H9 (cell line): ENCODE data around the gene BRD7. TPM values are rescaled to one million over a fixed set of nuclear protein-coding genes. Genes with fewer than 3 reads are reported as not detected.

ENCODE experiments used
- DNase-seq: peaks from one replicate; pipeline ENCODE4 v3.0.0-alpha.2; 2017
- H2AFZ ChIP-seq: one replicate; pipeline ENCODE4 v1.6.1; 2013; ENCODE audit warnings: mild to moderate bottlenecking, low read length, control low read depth, moderate library complexity
- H2AK5ac ChIP-seq: 2 replicates; pipeline ENCODE4 v1.6.1; 2013; ENCODE audit warnings: low read length, control low read depth, mixed read lengths; ENCODE audit not compliant: insufficient read length
- H2BK120ac ChIP-seq: one replicate; pipeline ENCODE4 v1.6.1; 2013; ENCODE audit warnings: low read depth, mild to moderate bottlenecking, low read length, control low read depth, inconsistent platforms; ENCODE audit not compliant: poor library complexity, severe bottlenecking
- H2BK12ac ChIP-seq: 2 replicates; pipeline ENCODE4 v1.6.1; 2013; ENCODE audit warnings: low read length, control low read depth, mixed read lengths, low read depth; ENCODE audit not compliant: insufficient read length
- H2BK15ac ChIP-seq: 2 replicates; pipeline ENCODE4 v1.6.1; 2013; ENCODE audit warnings: low read depth, low read length, control low read depth
- H2BK20ac ChIP-seq: one replicate; pipeline ENCODE4 v1.6.1; 2013; ENCODE audit warnings: low read depth, mild to moderate bottlenecking, low read length, control low read depth, inconsistent platforms; ENCODE audit not compliant: poor library complexity, severe bottlenecking
- H2BK5ac ChIP-seq: 2 replicates; pipeline ENCODE4 v1.6.1; 2013; ENCODE audit warnings: low read length, control low read depth, mixed read lengths; ENCODE audit not compliant: insufficient read length
- H3K14ac ChIP-seq: 2 replicates; pipeline ENCODE4 v1.6.1; 2013; ENCODE audit warnings: low read length, control low read depth; ENCODE audit not compliant: insufficient read depth
- H3K18ac ChIP-seq: 2 replicates; pipeline ENCODE4 v1.6.1; 2013; ENCODE audit warnings: low read depth, mild to moderate bottlenecking, mixed read lengths, low read length, control low read depth; ENCODE audit not compliant: insufficient read length
- H3K23ac ChIP-seq: 2 replicates; pipeline ENCODE4 v1.6.1; 2013; ENCODE audit warnings: low read length, control low read depth, mixed read lengths, low read depth; ENCODE audit not compliant: insufficient read length
- H3K23me2 ChIP-seq: 2 replicates; pipeline ENCODE4 v1.6.1; 2013; ENCODE audit warnings: low read depth, mild to moderate bottlenecking, mixed read lengths, low read length, control low read depth; ENCODE audit not compliant: insufficient read length, poor library complexity, severe bottlenecking
- H3K27ac ChIP-seq: 2 replicates; pipeline ENCODE4 v1.5.1; 2013; ENCODE audit warnings: low read length, control low read depth, mixed read lengths, low read depth; ENCODE audit not compliant: insufficient read length
- H3K27me3 ChIP-seq: 2 replicates; pipeline ENCODE4 v1.6.1; 2013; ENCODE audit warnings: low read length, control low read depth, inconsistent platforms; ENCODE audit not compliant: insufficient read depth
- H3K4ac ChIP-seq: 2 replicates; pipeline ENCODE4 v1.6.1; 2013; ENCODE audit warnings: low read depth, mild to moderate bottlenecking, control low read depth, inconsistent platforms, low read length, moderate library complexity
- H3K4me1 ChIP-seq: 2 replicates; pipeline ENCODE4 v1.6.1; 2013; ENCODE audit warnings: low read length, control low read depth, inconsistent platforms; ENCODE audit not compliant: insufficient read depth
- H3K4me2 ChIP-seq: 2 replicates; pipeline ENCODE4 v1.6.1; 2013; ENCODE audit warnings: low read length, control low read depth, mixed read lengths; ENCODE audit not compliant: insufficient read length, insufficient read depth
- H3K56ac ChIP-seq: 2 replicates; pipeline ENCODE4 v1.6.1; 2013; ENCODE audit warnings: low read depth, mild to moderate bottlenecking, mixed read lengths, low read length, control low read depth; ENCODE audit not compliant: insufficient read length
- H3K79me1 ChIP-seq: 2 replicates; pipeline ENCODE4 v1.6.1; 2013; ENCODE audit warnings: low read depth, mild to moderate bottlenecking, moderate library complexity, low read length, control low read depth, inconsistent platforms; ENCODE audit not compliant: insufficient read depth, poor library complexity, severe bottlenecking
- H3K79me2 ChIP-seq: 2 replicates; pipeline ENCODE4 v1.6.1; 2013; ENCODE audit warnings: low read length, control low read depth, inconsistent platforms; ENCODE audit not compliant: insufficient read depth
- H3K9ac ChIP-seq: 2 replicates; pipeline ENCODE4 v1.6.1; 2013; ENCODE audit warnings: low read length, control low read depth, mixed read lengths; ENCODE audit not compliant: insufficient read length; ENCODE audit errors: extremely low read depth
- H3K9me3 ChIP-seq: one replicate; pipeline ENCODE4 v1.6.1; 2013; ENCODE audit warnings: low read depth, low read length, inconsistent platforms; ENCODE audit not compliant: control insufficient read depth
- H3T11ph ChIP-seq: one replicate; pipeline ENCODE4 v1.6.1; 2013; ENCODE audit warnings: mild to moderate bottlenecking, low read length, control low read depth, inconsistent platforms
- H4K20me1 ChIP-seq: one replicate; pipeline ENCODE4 v1.6.1; 2013; ENCODE audit not compliant: control insufficient read depth, insufficient read length, insufficient read depth
- H4K5ac ChIP-seq: 2 replicates; pipeline ENCODE4 v1.6.1; 2013; ENCODE audit warnings: low read depth, mild to moderate bottlenecking, mixed read lengths, low read length, control low read depth; ENCODE audit not compliant: insufficient read length
- H4K8ac ChIP-seq: replicated peaks from 2 replicates; pipeline ENCODE4 v1.6.1; 2013; ENCODE audit warnings: low read length, control low read depth, mixed read lengths, low read depth; ENCODE audit not compliant: insufficient read length
- H4K91ac ChIP-seq: 2 replicates; pipeline ENCODE4 v1.6.1; 2013; ENCODE audit warnings: low read depth, mild to moderate bottlenecking, moderate library complexity, mixed read lengths, low read length, control low read depth; ENCODE audit not compliant: insufficient read length
- H3K27ac Mint-ChIP-seq, 3 experiments: 2 replicates in 2 of 3; 3 replicates in 1 of 3; pipeline ENCODE4 v1.8.0; 2020 to 2021; ENCODE audit warnings: mixed read lengths in 3 of 3, mild to moderate bottlenecking in 1 of 3, moderate library complexity in 1 of 3
- H3K27me3 Mint-ChIP-seq: 2 replicates; pipeline ENCODE4 v1.8.0; 2021; ENCODE audit warnings: low read depth, mild to moderate bottlenecking, moderate library complexity, mixed read lengths
- H3K36me3 Mint-ChIP-seq, 3 experiments: 2 replicates in 2 of 3; 3 replicates in 1 of 3; pipeline ENCODE4 v1.8.0; 2020 to 2021; ENCODE audit warnings: low read depth in 3 of 3, mixed read lengths in 3 of 3; ENCODE audit not compliant: insufficient read depth in 1 of 3
- H3K4me1 Mint-ChIP-seq, 2 experiments: 2 replicates each; pipeline ENCODE4 v1.8.0; 2020; ENCODE audit warnings: mixed read lengths in 2 of 2
- H3K4me3 Mint-ChIP-seq, 2 experiments: 2 replicates in 1 of 2; 3 replicates in 1 of 2; pipeline ENCODE4 v1.8.0; 2020 to 2021; ENCODE audit warnings: mild to moderate bottlenecking in 2 of 2, mixed read lengths in 2 of 2, moderate library complexity in 1 of 2
- H3K9me3 Mint-ChIP-seq, 2 experiments: 2 replicates in 1 of 2; 3 replicates in 1 of 2; pipeline ENCODE4 v1.8.0; 2020; ENCODE audit warnings: mild to moderate bottlenecking in 2 of 2, mixed read lengths in 2 of 2, moderate library complexity in 1 of 2
- WGBS: extraction: QIAGEN DNeasy Blood & Tissue Kit; methylation state at CpG from one replicate; pipeline ENCODE4 v1.1.7; 2013; ENCODE audit warnings: missing lambda C conversion rate, low lambda C conversion rate, mixed read lengths; ENCODE audit not compliant: insufficient read length; ENCODE audit errors: extremely low coverage; 5-methylcytosine and 5-hydroxymethylcytosine counted together
- total RNA-seq: library from RNA; stranded (reverse); gene quantifications from 2 replicates; pipeline ENCODE4 v1.2.1, GENCODE V29; 2021
- TF ChIP-seq, protein P1 (sequence below): fragments of 200-600 bp; sonication (generic); conservative IDR thresholded peaks from 3 replicates; pipeline ENCODE4 v1.8.0; 2021; ENCODE audit warnings: antibody characterized with exemption, mild to moderate bottlenecking

BRD7 gene
- total RNA-seq, 1 experiment from 2014 or later = 112 TPM

- no CpG with 5 or more reads among the region's 11 CpGs for WGBS
- Histone ChIP-seq H3K14ac (no peak overlapping the region), H3K4ac (no peak overlapping the region), H3K23ac (no peak overlapping the region), H2BK12ac (no peak overlapping the region), H3K79me2 (no peaks in the 10 kb centered on the region), H4K91ac (no peak overlapping the region), H3K18ac (no peak overlapping the region), H3K4me1 (peaks cover 8% of the 10 kb centered on the region; the same call in 1 of the 2 replicates), H3K56ac (no peak overlapping the region), H2AFZ (no peak overlapping the region), H4K8ac (no peak overlapping the region), H3K23me2 (no peaks in the 10 kb centered on the region), H2BK20ac (no peak overlapping the region), H3K9me3 (no peaks in the 10 kb centered on the region), H3K27me3 (no peaks in the 10 kb centered on the region), H2BK5ac (no peak overlapping the region), H3K79me1 (no peaks in the 10 kb centered on the region), H2AK5ac (no peak overlapping the region), H3K9ac (no peak overlapping the region), H2BK15ac (no peak overlapping the region), H3T11ph (no peak overlapping the region), H4K20me1 (no peaks in the 10 kb centered on the region), H3K4me2 (no peak overlapping the region), H3K27ac (no peak overlapping the region), H4K5ac (no peak overlapping the region), H2BK120ac (no peak overlapping the region)
- peaks cover 9% of the 10 kb centered on the region for H3K27me3 Mint-ChIP-seq
- TF ChIP-seq, protein P1, sequence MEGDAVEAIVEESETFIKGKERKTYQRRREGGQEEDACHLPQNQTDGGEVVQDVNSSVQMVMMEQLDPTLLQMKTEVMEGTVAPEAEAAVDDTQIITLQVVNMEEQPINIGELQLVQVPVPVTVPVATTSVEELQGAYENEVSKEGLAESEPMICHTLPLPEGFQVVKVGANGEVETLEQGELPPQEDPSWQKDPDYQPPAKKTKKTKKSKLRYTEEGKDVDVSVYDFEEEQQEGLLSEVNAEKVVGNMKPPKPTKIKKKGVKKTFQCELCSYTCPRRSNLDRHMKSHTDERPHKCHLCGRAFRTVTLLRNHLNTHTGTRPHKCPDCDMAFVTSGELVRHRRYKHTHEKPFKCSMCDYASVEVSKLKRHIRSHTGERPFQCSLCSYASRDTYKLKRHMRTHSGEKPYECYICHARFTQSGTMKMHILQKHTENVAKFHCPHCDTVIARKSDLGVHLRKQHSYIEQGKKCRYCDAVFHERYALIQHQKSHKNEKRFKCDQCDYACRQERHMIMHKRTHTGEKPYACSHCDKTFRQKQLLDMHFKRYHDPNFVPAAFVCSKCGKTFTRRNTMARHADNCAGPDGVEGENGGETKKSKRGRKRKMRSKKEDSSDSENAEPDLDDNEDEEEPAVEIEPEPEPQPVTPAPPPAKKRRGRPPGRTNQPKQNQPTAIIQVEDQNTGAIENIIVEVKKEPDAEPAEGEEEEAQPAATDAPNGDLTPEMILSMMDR = no peak
- H3K27ac Mint-ChIP-seq = no peak overlapping the region
- no peak for DNase-seq
- H3K4me3 Mint-ChIP-seq = no peak overlapping the region
- no peaks in the 10 kb centered on the region for H3K9me3 Mint-ChIP-seq
- peaks cover 14 to 24% of the 10 kb centered on the region in 2 experiments for H3K4me1 Mint-ChIP-seq
- no peaks in the 10 kb centered on the region for H3K36me3 Mint-ChIP-seq
Observed at GRCh38 chr16:50390371-50390771, 21.6 kb upstream of the BRD7 start.
